Measurements from ENCODE around the gene PDZD2.

DNA sequence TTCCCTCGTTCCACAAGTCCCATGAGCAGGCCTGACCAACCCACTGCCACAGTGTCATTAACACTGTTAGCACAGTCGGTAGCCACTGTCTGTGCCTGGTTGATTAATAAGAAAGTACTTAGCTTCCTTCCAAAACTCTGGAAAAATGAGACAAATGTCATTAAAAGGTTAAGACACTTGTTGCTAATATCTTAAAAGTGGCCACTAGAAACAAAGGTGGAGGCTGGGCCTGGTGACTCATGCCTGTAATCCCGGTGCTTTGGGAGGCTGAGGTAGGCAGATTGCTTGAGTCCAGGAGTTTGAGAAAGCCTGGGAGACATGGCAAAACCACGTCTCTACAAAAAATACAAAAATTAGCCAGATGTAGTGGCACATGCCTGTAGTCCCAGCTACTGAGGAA is 194.0 kb downstream of the PDZD2 start:
- TF ChIP-seq, protein P1, sequence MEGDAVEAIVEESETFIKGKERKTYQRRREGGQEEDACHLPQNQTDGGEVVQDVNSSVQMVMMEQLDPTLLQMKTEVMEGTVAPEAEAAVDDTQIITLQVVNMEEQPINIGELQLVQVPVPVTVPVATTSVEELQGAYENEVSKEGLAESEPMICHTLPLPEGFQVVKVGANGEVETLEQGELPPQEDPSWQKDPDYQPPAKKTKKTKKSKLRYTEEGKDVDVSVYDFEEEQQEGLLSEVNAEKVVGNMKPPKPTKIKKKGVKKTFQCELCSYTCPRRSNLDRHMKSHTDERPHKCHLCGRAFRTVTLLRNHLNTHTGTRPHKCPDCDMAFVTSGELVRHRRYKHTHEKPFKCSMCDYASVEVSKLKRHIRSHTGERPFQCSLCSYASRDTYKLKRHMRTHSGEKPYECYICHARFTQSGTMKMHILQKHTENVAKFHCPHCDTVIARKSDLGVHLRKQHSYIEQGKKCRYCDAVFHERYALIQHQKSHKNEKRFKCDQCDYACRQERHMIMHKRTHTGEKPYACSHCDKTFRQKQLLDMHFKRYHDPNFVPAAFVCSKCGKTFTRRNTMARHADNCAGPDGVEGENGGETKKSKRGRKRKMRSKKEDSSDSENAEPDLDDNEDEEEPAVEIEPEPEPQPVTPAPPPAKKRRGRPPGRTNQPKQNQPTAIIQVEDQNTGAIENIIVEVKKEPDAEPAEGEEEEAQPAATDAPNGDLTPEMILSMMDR (IDR thresholded peaks at IDR 0.05), result no peak
- no peak for TF ChIP-seq POLR2A (IDR thresholded peaks at IDR 0.05)

Data from testis (tissue), 2 donors.